ENCODE measurements around the gene BHMT.

BHMT gene

GRCh38 chr5:79109527-79110492, 1.8 kb upstream of the BHMT start:
- H3K4me3 ChIP-seq (ENCODE audit: low read depth, low read length), result no peak overlapping the region
- in situ Hi-C loops (cut with HindIII; ENCODE audit: low sequenced_read_pairs), result no loop called here
- peak; percentile 11 for TF ChIP-seq CTCF (IDR thresholded peaks at IDR 0.05; ENCODE audit: low read depth, low read length, missing control alignments)
- no peak for DNase-seq (ENCODE audit: low read depth)

GRCh38 chr5:79111960-79112702, 522 bp downstream of the BHMT start:
- in situ Hi-C loops (cut with HindIII; ENCODE audit: low sequenced_read_pairs), result no loop called here
- no peak for DNase-seq (ENCODE audit: low read depth)
- peak overlapping the region; percentile 18 for H3K4me3 ChIP-seq (ENCODE audit: low read depth, low read length)
- TF ChIP-seq CTCF (IDR thresholded peaks at IDR 0.05; ENCODE audit: low read depth, low read length, missing control alignments), result no peak

GRCh38 chr5:79112703-79113058, 1.1 kb downstream of the BHMT start:
- TF ChIP-seq CTCF (IDR thresholded peaks at IDR 0.05; ENCODE audit: low read depth, low read length, missing control alignments), result no peak
- no peak overlapping the region for H3K4me3 ChIP-seq (ENCODE audit: low read depth, low read length)
- no peak for DNase-seq (ENCODE audit: low read depth)
- in situ Hi-C loops (cut with HindIII; ENCODE audit: low sequenced_read_pairs), result no loop called here

GRCh38 chr5:79119486-79119885, 7.9 kb downstream of the BHMT start:
- TF ChIP-seq CTCF (IDR thresholded peaks at IDR 0.05; ENCODE audit: low read depth, low read length, missing control alignments), result no peak
- H3K4me3 ChIP-seq (ENCODE audit: low read depth, low read length), result no peak overlapping the region
- no peak for DNase-seq (ENCODE audit: low read depth)
- in situ Hi-C loops (cut with HindIII; ENCODE audit: low sequenced_read_pairs), result no loop called here

GRCh38 chr5:79120221-79120620, 8.6 kb downstream of the BHMT start:
- no peak overlapping the region for H3K4me3 ChIP-seq (ENCODE audit: low read depth, low read length)
- TF ChIP-seq CTCF (IDR thresholded peaks at IDR 0.05; ENCODE audit: low read depth, low read length, missing control alignments), result no peak
- in situ Hi-C loops (cut with HindIII; ENCODE audit: low sequenced_read_pairs), result no loop called here
- DNase-seq (ENCODE audit: low read depth), result no peak

- TF ChIP-seq CTCF (IDR thresholded peaks at IDR 0.05; ENCODE audit: low read depth, low read length, missing control alignments), result no peak
- no peak overlapping the region for H3K4me3 ChIP-seq (ENCODE audit: low read depth, low read length)
- in situ Hi-C loops (cut with HindIII; ENCODE audit: low sequenced_read_pairs), result no loop called here
- no peak for DNase-seq (ENCODE audit: low read depth)
These were observed 11.4 kb downstream of the BHMT start for GRCh38 chr5:79122973-79123372.

All from astrocyte of the cerebellum (primary cell).